Measurements from ENCODE around the gene LMBR1. TPM values are rescaled to one million over a fixed set of nuclear protein-coding genes. Genes with fewer than 3 reads are reported as not detected.

LMBR1 gene
- polyA plus RNA-seq, 1 donor from 2014 or later = 68.9 TPM

- Histone ChIP-seq H3K9me3 (ENCODE audit: low read length) (no peaks in the 10 kb centered on the region), H3K4me3 (ENCODE audit: low read length) (no peak overlapping the region), H3K9ac (ENCODE audit: low read length) (no peak overlapping the region), H3K27me3 (ENCODE audit: insufficient read depth, low read depth, low read length) (no peaks in the 10 kb centered on the region), H4K20me1 (ENCODE audit: insufficient read depth) (no peaks in the 10 kb centered on the region), H3K27ac (ENCODE audit: low read length) (no peak overlapping the region), H3K79me2 (replicated peaks; ENCODE audit: insufficient read depth, low read length) (peaks cover 10% of the 10 kb centered on the region), H3K36me3 (ENCODE audit: insufficient read depth, low read length) (no peaks in the 10 kb centered on the region), H3K4me2 (ENCODE audit: low read length) (no peak overlapping the region), H2AFZ (ENCODE audit: low read depth, low read length) (no peak overlapping the region), H3F3A (ENCODE audit: insufficient read depth, low read length, poor library complexity, severe bottlenecking) (no peaks in the 10 kb centered on the region), H3K9me2 (ENCODE audit: insufficient read depth, low read length) (no peaks in the 10 kb centered on the region)
- TF ChIP-seq EP300 (conservative IDR thresholded peaks at IDR 0.05; ENCODE audit: poor library complexity, severe bottlenecking) (no peak), TAF1 (IDR thresholded peaks at IDR 0.05; ENCODE audit: low read depth) (no peak), REST (IDR thresholded peaks at IDR 0.05; ENCODE audit: borderline replicate concordance) (no peak), EZH2 (IDR thresholded peaks at IDR 0.05; ENCODE audit: borderline replicate concordance, insufficient read depth, low read length, poor library complexity, severe bottlenecking) (no peak), POLR2AphosphoS5 (IDR thresholded peaks at IDR 0.05) (no peak), SMC3 (conservative IDR thresholded peaks at IDR 0.05; ENCODE audit: poor library complexity) (no peak), CTCF (IDR thresholded peaks at IDR 0.05; ENCODE audit: poor library complexity, severe bottlenecking) (no peak), RAD21 (conservative IDR thresholded peaks at IDR 0.05) (no peak), MXI1 (conservative IDR thresholded peaks at IDR 0.05; ENCODE audit: poor library complexity, severe bottlenecking) (no peak)
Measured at GRCh38 chr7:156842317-156842716, 50.7 kb downstream of the LMBR1 start.

GRCh38 chr7:156841497-156841896 is 51.5 kb downstream of the LMBR1 start:
- H3K4me2 ChIP-seq (ENCODE audit: low read length) = no peak overlapping the region
- H3K9me3 ChIP-seq (ENCODE audit: low read length) = no peaks in the 10 kb centered on the region
- no peaks in the 10 kb centered on the region for H3K27me3 ChIP-seq (ENCODE audit: insufficient read depth, low read depth, low read length)
- H2AFZ ChIP-seq (ENCODE audit: low read depth, low read length) = no peak overlapping the region
- no peaks in the 10 kb centered on the region for H4K20me1 ChIP-seq (ENCODE audit: insufficient read depth)
- TF ChIP-seq RAD21 (conservative IDR thresholded peaks at IDR 0.05) (no peak), CTCF (IDR thresholded peaks at IDR 0.05; ENCODE audit: poor library complexity, severe bottlenecking) (no peak), EZH2 (IDR thresholded peaks at IDR 0.05; ENCODE audit: borderline replicate concordance, insufficient read depth, low read length, poor library complexity, severe bottlenecking) (no peak), EP300 (conservative IDR thresholded peaks at IDR 0.05; ENCODE audit: poor library complexity, severe bottlenecking) (no peak), REST (IDR thresholded peaks at IDR 0.05; ENCODE audit: borderline replicate concordance) (no peak), TAF1 (IDR thresholded peaks at IDR 0.05; ENCODE audit: low read depth) (no peak), POLR2AphosphoS5 (IDR thresholded peaks at IDR 0.05) (no peak), MXI1 (conservative IDR thresholded peaks at IDR 0.05; ENCODE audit: poor library complexity, severe bottlenecking) (no peak), SMC3 (conservative IDR thresholded peaks at IDR 0.05; ENCODE audit: poor library complexity) (no peak)
- no peaks in the 10 kb centered on the region for H3K36me3 ChIP-seq (ENCODE audit: insufficient read depth, low read length)
- no peaks in the 10 kb centered on the region for H3F3A ChIP-seq (ENCODE audit: insufficient read depth, low read length, poor library complexity, severe bottlenecking)
- no peak overlapping the region for H3K4me3 ChIP-seq (ENCODE audit: low read length)
- no peak overlapping the region for H3K9ac ChIP-seq (ENCODE audit: low read length)
- peaks cover 10% of the 10 kb centered on the region for H3K79me2 ChIP-seq (replicated peaks; ENCODE audit: insufficient read depth, low read length)
- H3K9me2 ChIP-seq (ENCODE audit: insufficient read depth, low read length) = no peaks in the 10 kb centered on the region
- H3K27ac ChIP-seq (ENCODE audit: low read length) = no peak overlapping the region
